Activated T-helper 2 cell treated with anti-CD3 and anti-CD28 coated beads, Interferon-gamma antibody, Interleukin-2, Interleukin-4, amounts not matched to agents 10 μg/mL and 5 μg/mL and 100 μg/mL, durations not matched to agents 14 hours and 24 hours and 36 hours (primary cell): ENCODE results near the gene BTF3L4. TPM values are rescaled to one million over a fixed set of nuclear protein-coding genes. Genes with fewer than 3 reads are reported as not detected.

Experiments used
- total RNA-seq: library from RNA; stranded (reverse); gene quantifications from 2 replicates; pipeline ENCODE4 v1.2.3, GENCODE V29; 2022

Gene BTF3L4
- total RNA-seq, 1 donor from 2014 or later: 40.8 TPM

Other genes starting within 250 kb of the BTF3L4 start
- gene NRDC, start 177.6 kb upstream of the BTF3L4 start, total RNA-seq: 177 and 182 TPM in 2 replicates
- gene RAB3B, start 65.6 kb upstream of the BTF3L4 start, total RNA-seq: 0.07 and 0.09 TPM in 2 replicates
- 16.5 and 18.3 TPM in 2 replicates for gene KTI12, start 22.5 kb upstream of the BTF3L4 start, total RNA-seq
- gene TXNDC12, start 1.1 kb upstream of the BTF3L4 start, total RNA-seq: 43.1 and 44.9 TPM in 2 replicates
- gene ZFYVE9, start 85.8 kb downstream of the BTF3L4 start, total RNA-seq: 3.7 and 4.0 TPM in 2 replicates